Neural progenitor cell (in vitro differentiated cells): ENCODE results near the gene TMEM14A.

ENCODE experiments used
- EZH2 ChIP-seq: fragments of 200-600 bp; sonication (generic); IDR thresholded peaks from 2 replicates; pipeline ENCODE4 v1.6.1; 2017; ENCODE audit warnings: antibody characterized with exemption, mild to moderate bottlenecking, moderate library complexity
- TF ChIP-seq, protein P1 (sequence below): fragments of 200-600 bp; sonication (generic); IDR thresholded peaks from 2 replicates; pipeline ENCODE4 v1.5.1; 2017; ENCODE audit warnings: antibody characterized with exemption, mild to moderate bottlenecking

DNA sequence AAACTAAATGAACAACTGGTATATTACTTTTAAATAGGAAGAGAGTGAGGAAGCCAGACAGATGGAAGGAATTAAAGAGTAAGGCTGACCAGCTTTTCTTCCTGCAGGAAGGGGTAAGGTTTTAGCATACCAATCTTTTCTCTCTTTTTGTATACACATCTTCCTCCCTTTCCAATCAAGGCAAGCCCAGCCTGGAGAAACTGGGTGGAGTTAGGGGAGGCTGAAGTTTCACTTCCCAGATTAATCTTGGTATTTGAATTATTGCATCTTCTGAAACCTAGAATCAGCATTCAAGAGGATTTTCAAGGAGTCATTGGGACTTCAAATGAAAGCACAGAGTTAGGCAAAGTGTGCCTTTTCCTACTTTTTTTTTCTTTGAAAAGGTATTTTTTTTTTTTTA is 33.1 kb downstream of the TMEM14A start:
- TF ChIP-seq, protein P1, sequence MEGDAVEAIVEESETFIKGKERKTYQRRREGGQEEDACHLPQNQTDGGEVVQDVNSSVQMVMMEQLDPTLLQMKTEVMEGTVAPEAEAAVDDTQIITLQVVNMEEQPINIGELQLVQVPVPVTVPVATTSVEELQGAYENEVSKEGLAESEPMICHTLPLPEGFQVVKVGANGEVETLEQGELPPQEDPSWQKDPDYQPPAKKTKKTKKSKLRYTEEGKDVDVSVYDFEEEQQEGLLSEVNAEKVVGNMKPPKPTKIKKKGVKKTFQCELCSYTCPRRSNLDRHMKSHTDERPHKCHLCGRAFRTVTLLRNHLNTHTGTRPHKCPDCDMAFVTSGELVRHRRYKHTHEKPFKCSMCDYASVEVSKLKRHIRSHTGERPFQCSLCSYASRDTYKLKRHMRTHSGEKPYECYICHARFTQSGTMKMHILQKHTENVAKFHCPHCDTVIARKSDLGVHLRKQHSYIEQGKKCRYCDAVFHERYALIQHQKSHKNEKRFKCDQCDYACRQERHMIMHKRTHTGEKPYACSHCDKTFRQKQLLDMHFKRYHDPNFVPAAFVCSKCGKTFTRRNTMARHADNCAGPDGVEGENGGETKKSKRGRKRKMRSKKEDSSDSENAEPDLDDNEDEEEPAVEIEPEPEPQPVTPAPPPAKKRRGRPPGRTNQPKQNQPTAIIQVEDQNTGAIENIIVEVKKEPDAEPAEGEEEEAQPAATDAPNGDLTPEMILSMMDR, result no peak
- no peak for TF ChIP-seq EZH2
